ENCODE results near the gene KCND3.

- TF ChIP-seq CTCF (conservative IDR thresholded peaks at IDR 0.05; ENCODE audit: low read depth in 2 of 2) (no peak), STAT1 (IDR thresholded peaks at IDR 0.05; ENCODE audit: unreplicated experiment) (no peak), EZH2 (IDR thresholded peaks at IDR 0.05; ENCODE audit: low read depth, unreplicated experiment) (no peak), REST (IDR thresholded peaks at IDR 0.05; ENCODE audit: unreplicated experiment) (no peak), JUNB (IDR thresholded peaks at IDR 0.05; ENCODE audit: unreplicated experiment) (no peak), ZNF462 (CRISPR knock-in tag; IDR thresholded peaks at IDR 0.05) (no peak), EZH2phosphoT487 (IDR thresholded peaks at IDR 0.05; ENCODE audit: unreplicated experiment) (no peak), POLR2AphosphoS5 (IDR thresholded peaks at IDR 0.05; ENCODE audit: low read depth) (no peak), ETS1 (IDR thresholded peaks at IDR 0.05) (no peak)
These were observed 139.4 kb downstream of the KCND3 start for GRCh38 chr1:111850109-111850508.
